GM12891 (cell line): Measurements from ENCODE around the gene LONP2.
"Not testable (repeated sequence)": the region's sequence is repeated elsewhere in the genome, so short reads cannot be mapped to it uniquely, and the experiment has no call there.

Experiments
- DNase-seq: peaks from one replicate; pipeline ENCODE4 v3.0.0; 2011; ENCODE audit warnings: low spot score; ENCODE audit not compliant: insufficient read length
- FAIRE-seq: peaks from 2 replicates; lab custom pipeline; 2011; peaks lifted over from hg19 to GRCh38; lab: Jason Lieb, UNC
- PAX5 ChIP-seq: IDR thresholded peaks from 2 replicates; pipeline ENCODE4 v1.6.1; 2011; ENCODE audit warnings: low read length, moderate library complexity, mild to moderate bottlenecking; ENCODE audit not compliant: insufficient read depth, severe bottlenecking
- POLR2A ChIP-seq: IDR thresholded peaks from 2 replicates; pipeline ENCODE4 v1.6.1; 2011; ENCODE audit warnings: low read depth, low read length, control low read depth
- POLR2AphosphoS5 ChIP-seq: IDR thresholded peaks from 2 replicates; pipeline ENCODE4 v1.6.1; 2011; ENCODE audit warnings: low read depth, low read length, control low read depth
- POU2F2 ChIP-seq: IDR thresholded peaks from 2 replicates; pipeline ENCODE4 v1.6.1; 2011; ENCODE audit warnings: low read depth, mild to moderate bottlenecking, control low read depth, low read length, moderate library complexity
- SPI1 ChIP-seq: IDR thresholded peaks from 2 replicates; pipeline ENCODE4 v1.6.1; 2011; ENCODE audit warnings: low read depth, low read length, control low read depth
- TAF1 ChIP-seq: IDR thresholded peaks from 2 replicates; pipeline ENCODE4 v1.6.1; 2011; ENCODE audit warnings: low read depth, low read length, control low read depth

LONP2 gene

DNA sequence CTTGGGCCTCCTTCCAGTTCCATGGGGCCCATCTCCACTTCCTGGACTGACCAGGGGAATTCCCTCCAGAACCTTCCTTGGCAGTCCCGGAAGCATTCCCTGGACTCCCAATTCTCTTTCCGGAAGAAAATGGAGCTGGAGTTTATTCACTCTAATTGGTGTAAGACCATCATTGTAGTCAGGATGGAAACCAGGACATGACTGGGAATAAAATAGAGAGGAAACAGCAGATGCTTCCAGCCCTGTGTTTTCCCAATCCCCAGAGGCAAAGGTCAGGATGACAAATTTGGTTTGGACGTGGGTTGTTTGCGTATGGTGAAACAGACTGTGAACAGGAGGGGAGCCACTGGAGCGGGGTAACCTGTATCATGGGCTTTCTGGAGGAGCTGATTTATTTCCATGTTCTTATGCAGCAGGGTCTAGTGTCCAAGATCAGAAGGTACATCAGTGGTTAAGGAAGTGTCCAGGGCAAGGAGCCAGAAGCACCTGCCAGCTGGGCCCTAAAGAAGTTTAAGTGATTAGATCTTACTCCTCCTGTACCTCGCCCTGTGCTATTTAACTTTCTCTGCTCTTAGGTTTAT lies 8.5 kb upstream of the LONP2 start:
- FAIRE-seq (no peak), DNase-seq (no peak)
- TF ChIP-seq POLR2A (no peak), SPI1 (no peak), POU2F2 (no peak), TAF1 (no peak), POLR2AphosphoS5 (no peak), PAX5 (no peak)

DNA sequence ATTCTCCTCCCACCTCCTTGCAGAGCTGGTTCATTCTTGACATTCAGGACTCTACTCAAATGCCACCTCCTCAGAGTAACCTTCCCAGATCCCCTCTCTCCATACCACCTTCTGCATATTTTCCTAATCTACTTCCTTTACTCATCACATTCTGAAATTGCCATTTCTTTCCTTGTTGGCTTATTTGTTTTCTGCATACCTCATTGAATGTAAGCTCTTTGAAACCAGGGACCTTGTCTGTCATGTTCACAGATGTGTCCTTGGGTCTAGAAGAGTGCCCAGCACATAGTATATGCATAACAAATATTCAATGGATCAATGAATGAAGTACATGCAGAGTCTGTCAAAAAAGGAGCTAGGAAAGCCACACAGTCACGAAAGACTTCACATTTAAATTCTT lies 7.8 kb upstream of the LONP2 start:
- DNase-seq (no peak), FAIRE-seq (no peak)
- TF ChIP-seq TAF1 (no peak), PAX5 (no peak), POLR2A (no peak), POLR2AphosphoS5 (no peak), SPI1 (no peak), POU2F2 (no peak)

DNA sequence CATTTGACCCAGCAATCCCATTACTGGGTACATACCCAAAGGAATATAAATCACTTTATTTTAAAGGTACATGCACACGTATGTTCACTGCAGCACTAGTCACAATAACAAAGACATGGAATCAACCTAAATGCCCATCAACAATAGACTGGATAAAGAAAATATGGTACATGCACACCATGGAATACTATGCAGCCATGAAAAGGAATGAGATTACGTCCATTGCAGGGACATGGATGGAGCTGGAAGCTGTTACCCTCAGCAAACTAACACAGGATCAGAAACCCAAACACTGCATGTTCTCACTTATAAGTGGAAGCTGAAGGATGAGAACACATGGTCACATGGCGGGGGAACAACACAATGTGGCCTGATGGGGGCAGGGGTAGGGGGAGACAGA lies 4.0 kb upstream of the LONP2 start:
- DNase-seq, FAIRE-seq: not testable (repeated sequence)

DNA sequence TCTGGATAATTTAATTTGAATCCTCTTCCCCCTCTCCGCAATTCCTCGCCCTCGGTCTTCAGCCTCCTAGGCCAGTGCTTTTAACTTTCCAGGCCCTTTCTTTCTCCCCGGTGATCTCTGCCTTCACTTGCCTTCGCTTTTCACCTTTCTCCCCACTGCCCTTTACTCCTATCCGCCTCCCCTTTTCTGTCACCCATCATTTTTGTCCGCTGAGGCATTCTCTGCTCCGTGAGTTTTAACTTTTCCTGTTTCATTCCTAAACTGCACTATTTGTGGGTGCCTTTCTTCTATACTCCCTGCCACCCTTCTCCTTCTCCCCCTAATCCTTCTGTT lies 729 bp downstream of the LONP2 start:
- FAIRE-seq: no peak
- TF ChIP-seq SPI1 (no peak), POLR2AphosphoS5 (no peak), POLR2A (no peak), POU2F2 (no peak), TAF1 (no peak), PAX5 (no peak)
- DNase-seq: no peak

DNA sequence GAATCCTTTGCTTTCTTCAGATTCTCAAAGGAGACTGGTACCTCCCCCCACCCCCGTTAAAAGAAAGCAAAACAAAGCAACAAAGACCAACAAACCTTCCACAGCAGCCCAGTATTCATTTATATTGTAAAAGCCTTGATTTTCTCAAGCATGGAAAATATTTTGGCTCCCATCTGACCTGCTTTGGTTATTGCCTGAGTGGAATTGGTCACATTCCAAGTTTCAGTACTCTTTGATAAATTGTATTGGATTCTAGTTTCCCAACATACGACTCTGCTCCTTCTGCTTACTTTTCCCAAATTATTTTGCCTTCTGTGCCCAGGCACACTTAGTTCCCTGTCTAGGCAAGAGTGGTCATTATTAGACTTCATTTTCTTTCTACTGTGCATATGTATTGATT lies 2.0 kb downstream of the LONP2 start:
- no peak for FAIRE-seq
- no peak for TF ChIP-seq POU2F2
- no peak for TF ChIP-seq SPI1
- no peak for TF ChIP-seq POLR2AphosphoS5
- TF ChIP-seq PAX5: no peak
- no peak for TF ChIP-seq POLR2A
- no peak for TF ChIP-seq TAF1
- no peak for DNase-seq

DNA sequence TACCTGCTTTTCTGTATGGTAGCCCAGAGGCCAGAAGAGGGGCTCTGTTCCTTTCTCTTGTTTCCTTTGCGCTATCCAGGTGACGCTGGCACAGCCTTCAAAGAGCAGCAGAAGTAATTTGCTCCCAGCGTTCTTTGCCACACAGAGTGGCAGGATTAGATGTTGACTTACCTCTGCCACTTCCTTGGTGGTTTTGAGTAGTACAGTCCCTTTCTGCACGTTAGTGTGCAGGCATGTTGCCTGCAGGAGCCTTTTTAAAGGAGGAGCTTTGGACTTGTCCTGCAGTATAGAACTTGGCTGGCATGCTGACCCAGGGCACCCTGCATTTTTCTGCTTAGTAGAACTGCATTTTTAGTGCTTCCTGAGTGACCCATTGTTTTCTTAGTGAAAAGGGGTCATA lies 3.2 kb downstream of the LONP2 start, which contains the start of gene ABCC11:
TSS of gene ABCC11 (minus strand) at position 229 of the 400 bp plus-strand sequence. CDS start 15,618 bp downstream, outside the sequence.
- DNase-seq (no peak), FAIRE-seq (no peak)

DNA sequence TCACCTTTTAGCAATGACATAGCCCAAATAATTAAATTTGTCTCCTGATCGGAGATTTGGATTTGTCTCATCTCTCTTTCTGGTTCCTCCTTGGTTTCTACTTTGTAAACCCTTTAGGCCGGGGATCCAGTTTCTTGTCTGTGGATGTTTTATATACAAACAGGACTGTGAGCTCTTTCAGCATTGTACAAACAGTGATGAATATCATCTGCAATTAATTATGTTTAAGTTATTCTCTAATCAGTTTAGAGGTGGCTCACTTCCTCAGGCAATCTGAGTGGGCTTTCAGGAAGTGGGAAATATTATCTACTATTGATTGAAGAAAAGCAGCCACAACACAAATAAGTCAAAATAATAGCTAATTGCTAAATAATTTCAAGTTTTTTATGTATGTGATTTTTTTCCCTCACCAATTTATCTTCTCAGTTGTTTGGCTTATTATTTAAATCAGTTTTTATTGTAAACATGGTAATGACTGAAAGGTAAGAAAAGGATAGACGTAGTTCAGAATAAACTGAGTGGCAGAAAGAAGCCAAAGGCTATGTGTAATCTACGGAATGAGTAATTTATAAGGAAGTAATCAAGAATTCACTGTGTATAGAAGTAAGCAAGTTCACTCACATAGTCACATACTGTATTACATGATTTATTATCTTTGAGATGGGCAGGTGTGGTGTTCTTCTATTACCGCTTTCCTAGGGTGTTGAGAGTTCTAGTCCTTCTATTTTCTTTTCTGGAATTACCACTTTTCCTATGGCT lies 6.6 kb downstream of the LONP2 start:
- TF ChIP-seq POLR2A (no peak), PAX5 (no peak), POLR2AphosphoS5 (no peak), SPI1 (no peak), TAF1 (no peak), POU2F2 (no peak)
- FAIRE-seq: no peak
- DNase-seq: no peak

More for the DNA sequence above, 3.2 kb downstream of the LONP2 start, which contains the start of gene ABCC11:
- TF ChIP-seq SPI1: no peak
- no peak for TF ChIP-seq TAF1
- TF ChIP-seq PAX5: no peak
- no peak for TF ChIP-seq POLR2AphosphoS5
- no peak for TF ChIP-seq POLR2A
- TF ChIP-seq POU2F2: no peak

DNA sequence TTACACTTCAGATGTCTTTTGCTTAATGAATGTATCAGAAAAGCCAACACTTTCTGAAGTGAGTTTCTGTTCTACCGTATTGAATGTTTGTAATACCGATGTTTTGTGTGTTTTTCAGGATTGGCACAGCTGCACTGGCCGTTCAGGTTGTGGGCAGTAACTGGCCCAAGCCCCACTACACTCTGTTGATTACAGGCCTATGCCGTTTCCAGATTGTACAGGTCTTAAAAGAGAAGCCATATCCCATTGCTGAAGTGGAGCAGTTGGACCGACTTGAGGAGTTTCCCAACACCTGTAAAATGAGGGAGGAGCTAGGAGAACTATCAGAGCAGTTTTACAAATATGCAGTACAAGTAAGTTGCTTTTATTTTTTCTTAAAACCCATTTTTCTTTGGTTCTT lies 7.9 kb downstream of the LONP2 start:
- FAIRE-seq (no peak), DNase-seq (no peak)
- no peak for TF ChIP-seq POLR2A
- TF ChIP-seq SPI1: no peak
- TF ChIP-seq PAX5: no peak
- no peak for TF ChIP-seq POLR2AphosphoS5
- TF ChIP-seq TAF1: no peak
- no peak for TF ChIP-seq POU2F2

DNA sequence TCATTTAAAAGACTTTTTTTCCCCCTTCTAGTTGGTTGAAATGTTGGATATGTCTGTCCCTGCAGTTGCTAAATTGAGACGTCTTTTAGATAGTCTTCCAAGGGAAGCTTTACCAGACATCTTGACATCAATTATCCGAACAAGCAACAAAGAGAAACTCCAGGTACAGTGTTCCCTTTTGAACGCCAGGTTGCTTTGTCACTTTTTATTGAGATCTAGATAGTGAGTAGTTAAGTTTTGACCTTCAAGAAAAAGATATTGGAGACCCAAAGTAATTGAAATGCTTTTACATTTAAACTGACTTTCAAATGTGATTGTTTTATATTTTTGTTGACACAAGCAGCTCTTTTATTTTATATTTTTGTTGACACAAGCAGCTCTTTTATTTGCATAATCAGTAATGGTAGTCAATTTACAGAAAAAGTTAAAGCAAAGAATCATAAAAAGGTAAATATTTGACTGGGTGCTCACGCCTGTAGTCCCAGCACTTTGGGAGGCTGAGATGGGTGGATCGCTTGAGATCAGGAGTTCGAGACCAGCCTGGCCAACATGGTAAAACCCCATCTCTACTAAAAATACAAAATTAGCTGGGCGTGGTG lies 12.6 kb downstream of the LONP2 start:
- DNase-seq: no peak
- TF ChIP-seq SPI1 (no peak), POU2F2 (no peak), POLR2A (no peak), PAX5 (no peak), POLR2AphosphoS5 (no peak), TAF1 (no peak)
- no peak for FAIRE-seq

DNA sequence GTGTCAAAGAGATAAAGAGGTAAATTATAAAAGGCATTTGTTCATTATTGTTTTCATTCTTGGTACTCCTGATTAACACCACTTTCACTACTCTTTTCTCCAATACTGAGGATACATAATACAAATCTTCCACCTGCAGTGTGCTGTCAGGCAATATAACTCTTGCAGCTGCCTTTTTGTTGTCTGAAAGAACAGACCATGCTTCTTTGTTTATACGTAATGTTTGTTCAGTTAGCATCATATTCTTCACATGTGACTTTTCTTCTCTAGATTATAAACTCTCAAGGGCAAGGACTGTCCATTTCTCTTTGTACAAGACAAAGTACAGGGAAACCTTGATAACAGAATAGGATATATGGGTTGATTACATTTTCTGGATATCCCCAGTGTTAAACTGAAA lies 17.5 kb downstream of the LONP2 start:
- TF ChIP-seq POLR2A (no peak), PAX5 (no peak), POU2F2 (no peak)
- DNase-seq (no peak), FAIRE-seq (no peak)
